K562 (cell line): ENCODE results near the gene LY6G6C. TPM values are rescaled to one million over a fixed set of nuclear protein-coding genes. Genes with fewer than 3 reads are reported as not detected.

ENCODE experiments used
- ATAC-seq: fragments of 200-7000 bp; cut with Tn5 transposase; 3 replicates; pipeline ENCODE4 v1.9.1; 2020; ENCODE audit warnings: moderate library complexity
- Bru-seq: library from RNA; stranded (reverse); fragments of 400-500 nt; gene quantifications from one replicate; lab custom pipeline; 2021; lab: Mats Ljungman, UMichigan
- BruChase-seq, 2 experiments: library from RNA; stranded (reverse); fragments of 400-500 nt; gene quantifications; one replicate each; lab custom pipeline; 2021; lab: Mats Ljungman, UMichigan
- BruUV-seq: library from RNA; stranded (reverse); fragments of 400-500 nt; replicated peaks from 2 replicates; lab custom pipeline; 2021; lab: Mats Ljungman, UMichigan
- CTCF ChIA-PET: fragments of 300-600 bp; formaldehyde crosslinking; extraction: SDS; loops from one replicate; lab custom pipeline; 2021; ENCODE audit warnings: low intra/inter-chr PET ratio; lab: Yijun Ruan, JAX
- POLR2A ChIA-PET: fragments of 300-600, 350-650 bp; sonication (Branson Sonifier 250); formaldehyde crosslinking; extraction: SDS; loops from one replicate; lab custom pipeline; 2021; ENCODE audit warnings: antibody characterized with exemption, inconsistent platforms; lab: Yijun Ruan, JAX
- DNase-seq, 4 experiments: peaks; one replicate each; pipeline versions ENCODE4 v3.0.0 to v3.0.0-alpha.2; 2011 to 2018; ENCODE audit warnings: low spot score in 3 of 4, mixed read lengths in 3 of 4; ENCODE audit errors: extremely low read depth in 1 of 4
- FAIRE-seq: peaks from 2 replicates; lab custom pipeline; 2011; peaks lifted over from hg19 to GRCh38; lab: Jason Lieb, UNC
- H2AFZ ChIP-seq: 2 replicates; pipeline ENCODE4 v1.6.0; 2011; ENCODE audit warnings: low read depth, low read length, control low read depth, inconsistent platforms
- H3K27ac ChIP-seq: fragments of 200-600 bp; 3 replicates; pipeline ENCODE4 v1.8.0; 2011; ENCODE audit warnings: low read depth, mild to moderate bottlenecking, control low read depth, inconsistent platforms, low read length, moderate library complexity, mixed read lengths; ENCODE audit errors: extremely low read depth
- H3K27me3 ChIP-seq, 2 experiments: fragments of 300-600 bp in 1 of 2; 2 replicates in 1 of 2; 3 replicates in 1 of 2; pipeline versions ENCODE4 v1.6.0 to v1.8.0; 2011; ENCODE audit warnings: inconsistent platforms in 2 of 2, low read length in 2 of 2, mild to moderate bottlenecking in 1 of 2, mixed read lengths in 1 of 2, moderate library complexity in 1 of 2; ENCODE audit not compliant: control insufficient read depth in 2 of 2, insufficient read depth in 2 of 2
- H3K36me3 ChIP-seq: fragments of 300-600 bp; 3 replicates; pipeline ENCODE4 v1.8.0; 2011; ENCODE audit warnings: mild to moderate bottlenecking, low read length, inconsistent platforms; ENCODE audit not compliant: control insufficient read depth, insufficient read depth
- H3K4me1 ChIP-seq, 2 experiments: fragments of 200-600 bp in 1 of 2; replicated peaks in 1 of 2; 2 replicates in 1 of 2; 3 replicates in 1 of 2; pipeline versions ENCODE4 v1.5.1 to v1.8.0; 2011; ENCODE audit warnings: inconsistent platforms in 2 of 2, low read length in 2 of 2, mild to moderate bottlenecking in 1 of 2, mixed read lengths in 1 of 2, moderate library complexity in 1 of 2; ENCODE audit not compliant: control insufficient read depth in 2 of 2, insufficient read depth in 2 of 2
- H3K4me2 ChIP-seq: 2 replicates; pipeline ENCODE4 v1.6.1; 2011; ENCODE audit warnings: low read length, control low read depth, inconsistent platforms, mixed read lengths; ENCODE audit not compliant: insufficient read depth
- H3K4me3 ChIP-seq: fragments of 200-600 bp; sonication (generic), shearing (Covaris generic); 2 replicates; pipeline ENCODE4 v1.5.1; 2016; ENCODE audit warnings: control low read depth, inconsistent platforms
- H3K79me2 ChIP-seq: fragments of 200-600 bp; 3 replicates; pipeline ENCODE4 v1.8.0; 2011; ENCODE audit warnings: low read length, inconsistent platforms; ENCODE audit not compliant: control insufficient read depth, insufficient read depth
- H3K9ac ChIP-seq, 2 experiments: 2 replicates each; pipeline versions ENCODE4 v1.6.0 to v1.6.1; 2011; ENCODE audit warnings: low read depth in 2 of 2, low read length in 2 of 2, control low read depth in 1 of 2, inconsistent platforms in 1 of 2, mild to moderate bottlenecking in 1 of 2, mixed read lengths in 1 of 2; ENCODE audit not compliant: insufficient read depth in 1 of 2
- H3K9me1 ChIP-seq: one replicate; pipeline ENCODE4 v1.6.0; 2011; ENCODE audit warnings: inconsistent platforms, mild to moderate bottlenecking, low read length, moderate library complexity; ENCODE audit not compliant: control insufficient read depth, insufficient read depth
- H3K9me3 ChIP-seq: replicated peaks from 2 replicates; pipeline ENCODE4 v1.5.1; 2011; ENCODE audit warnings: low read depth, low read length, inconsistent platforms; ENCODE audit not compliant: control insufficient read depth, insufficient read depth
- H4K20me1 ChIP-seq: replicated peaks from 2 replicates; pipeline ENCODE4 v1.6.1; 2011; ENCODE audit warnings: low read length, inconsistent platforms, mixed read lengths; ENCODE audit not compliant: control insufficient read depth, insufficient read depth
- HNRNPLL ChIP-seq: fragments of 200-400 bp; formaldehyde crosslinking; IDR thresholded peaks from 2 replicates; pipeline ENCODE4 v1.6.1; 2017; ENCODE audit warnings: low read length, low read depth, mild to moderate bottlenecking; ENCODE audit not compliant: poor library complexity, severe bottlenecking
- TFAP4 ChIP-seq: sonication (generic); formaldehyde crosslinking; IDR thresholded peaks from 2 replicates; pipeline ENCODE4 v1.8.0; 2022; ENCODE audit warnings: missing genetic modification reagents, mild to moderate bottlenecking, moderate library complexity, borderline replicate concordance
- WGBS: fragments of 100-300 bp; shearing (Covaris generic); methylation state at CpG from one replicate; pipeline ENCODE4 v1.1.6; 2016; ENCODE audit warnings: low coverage, mixed read lengths; ENCODE audit not compliant: insufficient coverage; ENCODE audit errors: missing lambda C conversion rate; 5-methylcytosine and 5-hydroxymethylcytosine counted together
- in situ Hi-C: fragments of 300-500 bp; cut with MboI; formaldehyde crosslinking; loops from 4 replicates; pipeline ENCODE4 v1.15.0; 2018; ENCODE audit warnings: inconsistent platforms, mixed read lengths
- intact Hi-C: fragments of 100-400 bp; cut with micrococcal nuclease; formaldehyde crosslinking; loops from 2 replicates; pipeline ENCODE4 v1.14.2; 2022
- long read RNA-seq, 3 experiments: library from polyadenylated mRNA in 2 of 3; library from RNA in 1 of 3; unstranded in 2 of 3; stranded (forward) in 1 of 3; transcript quantifications; one replicate each; pipeline ENCODE4 v2.0.0, GENCODE V29; 2019 to 2022
- polyA minus RNA-seq, 3 experiments: library from RNA; depleted of rRNA, polyadenylated mRNA; stranded (reverse); fragments of >200 nt; gene quantifications; 2 replicates each; pipeline ENCODE4 v1.2.3, GENCODE V29; 2011
- polyA plus RNA-seq, 8 experiments: library from polyadenylated mRNA; depleted of rRNA in 4 of 8; stranded (reverse) in 5 of 8; unstranded in 3 of 8; fragments of >200 nt; fragmentation: Nextera tagmentation in 2 of 8; fragmentation: Illumina TruSeq in 1 of 8; extraction: Ambion mirVana in 2 of 8; extraction: Trizol in 1 of 8; gene quantifications; 2 replicates each; pipeline versions ENCODE4 v1.2.1 to v1.2.3, GENCODE V29; 2011 to 2014; ENCODE audit warnings: inconsistent platforms in 1 of 8, missing spikeins in 1 of 8
- total RNA-seq, 7 experiments: library from RNA; depleted of rRNA in 6 of 7; stranded (reverse); fragments of >200 nt in 6 of 7; fragmentation: Illumina TruSeq in 2 of 7; extraction: Trizol in 2 of 7; gene quantifications; 2 replicates each; pipeline versions ENCODE4 v1.2.1 to v1.2.3, GENCODE V29; 2011 to 2021; ENCODE audit warnings: low replicate concordance in 1 of 7

LY6G6C gene
- 2.3 and 4.9 TPM in 2 replicates for total RNA-seq (2011; cell fraction: chromatin; rRNA removed; ENCODE audit: low replicate concordance)
- total RNA-seq (2011; cell fraction: nucleolus; rRNA removed) = 1.8 and 2.0 TPM in 2 replicates
- 3.0 and 6.3 TPM in 2 replicates for total RNA-seq (2011; cell fraction: nucleoplasm; rRNA removed)
- total RNA-seq (2014; rRNA removed) (not detected in 2 replicates), total RNA-seq (2014; rRNA removed; fragmentation: Illumina TruSeq; extraction: Trizol) (not detected in 2 replicates), total RNA-seq (2015; rRNA removed; fragmentation: Illumina TruSeq; extraction: Trizol) (not detected in 2 replicates), total RNA-seq (2021) (0.20 TPM in 1 of 2 replicates, not detected in the other), polyA plus RNA-seq (2011; rRNA removed) (0.20 and 0.35 TPM in 2 replicates), polyA plus RNA-seq (2014; fragmentation: Illumina TruSeq; extraction: Trizol) (0.33 TPM in 1 of 2 replicates, not detected in the other), polyA plus RNA-seq (2014; fragmentation: Nextera tagmentation; extraction: Ambion mirVana) (under 1 TPM in 1 of 2 experiments, not detected in 1; 0.06 TPM), polyA plus RNA-seq (2014; rRNA removed) (0.09 TPM in 1 of 2 replicates, not detected in the other), polyA minus RNA-seq (2011; rRNA and poly(A)+ RNA removed) (not detected in 2 replicates), Bru-seq, nascent RNA (percentile 35 among the genes with signal in this experiment), BruChase-seq, experiment 1, labeled RNA remaining after a 2-hour chase (percentile 49 among the genes with signal in this experiment), BruChase-seq, experiment 2, labeled RNA remaining after a 6-hour chase (percentile 58 among the genes with signal in this experiment)
- 0.32 and 0.40 TPM in 2 replicates for polyA plus RNA-seq (2011; cell fraction: cytosol; rRNA removed)
- 2.0 and 2.1 TPM in 2 replicates for polyA plus RNA-seq (2011; cell fraction: nucleus; rRNA removed)
- 0.14 and 0.48 TPM in 2 replicates for polyA plus RNA-seq (2012)
- polyA minus RNA-seq (2011; cell fraction: cytosol; rRNA and poly(A)+ RNA removed) = not detected in 2 replicates
- 0.54 and 0.56 TPM in 2 replicates for polyA minus RNA-seq (2011; cell fraction: nucleus; rRNA and poly(A)+ RNA removed)
- long read RNA-seq, experiment 1 = 0 reads
- long read RNA-seq, experiment 2 = 0 reads
- long read RNA-seq, experiment 3 = 0 reads

GRCh38 chr6:31721351-31722020 is at the start of gene LY6G6C:
Gene LY6G6C, minus strand, starts transcription at chr6:31721746. Its CDS starts 67 bp downstream, at chr6:31721679.
- ATAC-seq = no peak
- Histone ChIP-seq H3K9me1 (no peaks in the 10 kb centered on the region), H3K27me3 (no peaks in the 10 kb centered on the region), H3K9ac (peak within 1 kb of the TSS in 1 of 2 experiments; percentile 31; a peak in 1 of 4 replicates), H3K9me3 (no peaks in the 10 kb centered on the region), H3K27ac (no peak within 1 kb of the TSS), H3K4me2 (no peak within 1 kb of the TSS), H3K4me1 (peaks cover 26 to 31% of the 10 kb centered on the region in 2 experiments), H3K79me2 (no peaks in the 10 kb centered on the region), H2AFZ (no peak within 1 kb of the TSS), H3K4me3 (no peak within 1 kb of the TSS), H3K36me3 (peaks cover 6% of the 10 kb centered on the region; the same call in 1 of the 3 replicates), H4K20me1 (no peaks in the 10 kb centered on the region)
- WGBS = 15% methylated on average over 4 of the region's 4 CpGs
- FAIRE-seq = no peak
- BruUV-seq = no TSS peak
- CTCF ChIA-PET = no interaction called here
- no peak for TF ChIP-seq HNRNPLL
- 0 out of 2 replicates have a peak, but pooled peaks have one; percentile 26 for TF ChIP-seq TFAP4 (CRISPR knock-in tag)
- no peak for DNase-seq
- POLR2A ChIA-PET = interaction anchor here (0.6 to 15.0 kb wide), 10 partner anchors 10 to 367 kb away, joined by 3 to 236 read pairs (median 6); partner anchors contain the start of genes ABHD16A, CLIC1, CSNK2B and DDAH2
- intact Hi-C loops = no loop called here
- in situ Hi-C loops = no loop called here
